SK-N-SH (cell line): ENCODE measurements around the gene RAC3. TPM values are rescaled to one million over a fixed set of nuclear protein-coding genes. Genes with fewer than 3 reads are reported as not detected.

Source experiments
- CTCF ChIA-PET: fragments of 300-600, 350-600 bp; formaldehyde crosslinking; extraction: SDS; loops from one replicate; lab custom pipeline; 2021; lab: Yijun Ruan, JAX
- POLR2A ChIA-PET: fragments of 350-600 bp; sonication (Branson Sonifier 250); formaldehyde crosslinking; extraction: SDS; loops from one replicate; lab custom pipeline; 2020; ENCODE audit warnings: antibody characterized with exemption, inconsistent platforms; lab: Yijun Ruan, JAX
- DNase-seq: peaks from one replicate; pipeline ENCODE4 v3.0.0; 2012
- H2AFZ ChIP-seq: fragments of 200-600 bp; sonication (generic); 2 replicates; pipeline ENCODE4 v1.8.1; 2016; ENCODE audit warnings: antibody characterized with exemption, mild to moderate bottlenecking, low read depth
- H3F3A ChIP-seq: fragments of 200-600 bp; sonication (generic); replicated peaks from 2 replicates; pipeline ENCODE3; 2016; ENCODE audit warnings: antibody characterized with exemption, mild to moderate bottlenecking; ENCODE audit not compliant: insufficient read depth
- H3K27ac ChIP-seq, 2 experiments: fragments of 200-500 bp in 1 of 2; fragments of 200-600 bp in 1 of 2; sonication (Bioruptor generic) in 1 of 2; sonication (generic), shearing (Covaris generic) in 1 of 2; 2 replicates each; pipeline versions ENCODE4 v1.5.1 to v1.6.1; 2014 to 2016; ENCODE audit warnings: low read depth in 2 of 2, inconsistent platforms in 1 of 2, low read length in 1 of 2, mild to moderate bottlenecking in 1 of 2, mixed read lengths in 1 of 2
- H3K27me3 ChIP-seq: fragments of 200-600 bp; sonication (generic), shearing (Covaris generic); 2 replicates; pipeline ENCODE4 v1.6.1; 2016; ENCODE audit warnings: mixed run types; ENCODE audit not compliant: insufficient read depth
- H3K36me3 ChIP-seq, 2 experiments: fragments of 200-500 bp in 1 of 2; fragments of 200-600 bp in 1 of 2; sonication (Bioruptor generic) in 1 of 2; sonication (generic) in 1 of 2; replicated peaks in 1 of 2; 2 replicates each; pipeline versions ENCODE3 to v1.5.1; 2014 to 2016; ENCODE audit warnings: low read length in 1 of 2, mild to moderate bottlenecking in 1 of 2; ENCODE audit not compliant: insufficient read depth in 2 of 2, control insufficient read depth in 1 of 2
- H3K4me1 ChIP-seq, 2 experiments: fragments of 200-500 bp in 1 of 2; fragments of 200-600 bp in 1 of 2; sonication (Bioruptor generic) in 1 of 2; sonication (generic), shearing (Covaris generic) in 1 of 2; 2 replicates each; pipeline versions ENCODE4 v1.5.1 to v1.6.1; 2014 to 2016; ENCODE audit warnings: low read depth in 1 of 2, low read length in 1 of 2, mixed run types in 1 of 2; ENCODE audit not compliant: insufficient read depth in 2 of 2, control insufficient read depth in 1 of 2
- H3K4me2 ChIP-seq: fragments of 200-600 bp; sonication (generic), shearing (Covaris generic); 2 replicates; pipeline ENCODE4 v1.6.1; 2017; ENCODE audit warnings: mixed run types
- H3K4me3 ChIP-seq, 2 experiments: fragments of 200-500 bp in 1 of 2; fragments of 200-600 bp in 1 of 2; sonication (Bioruptor generic) in 1 of 2; sonication (generic), shearing (Covaris generic) in 1 of 2; 2 replicates each; pipeline versions ENCODE4 v1.5.1 to v1.8.1; 2014 to 2016; ENCODE audit warnings: low read depth in 2 of 2, inconsistent platforms in 1 of 2, low read length in 1 of 2, mild to moderate bottlenecking in 1 of 2, mixed read lengths in 1 of 2, moderate library complexity in 1 of 2
- H3K79me2 ChIP-seq: fragments of 200-600 bp; sonication (generic); 2 replicates; pipeline ENCODE4 v1.8.1; 2017; ENCODE audit warnings: mild to moderate bottlenecking; ENCODE audit not compliant: insufficient read depth
- H3K9ac ChIP-seq: fragments of 200-600 bp; sonication (generic); 2 replicates; pipeline ENCODE4 v1.6.1; 2017; ENCODE audit warnings: mixed run types
- H3K9me2 ChIP-seq: fragments of 200-600 bp; sonication (generic); 2 replicates; pipeline ENCODE4 v1.6.1; 2017; ENCODE audit warnings: mixed run types
- H3K9me3 ChIP-seq: fragments of 200-600 bp; sonication (generic); 2 replicates; pipeline ENCODE4 v1.6.1; 2017; ENCODE audit warnings: mixed run types, mild to moderate bottlenecking, moderate library complexity
- H4K20me1 ChIP-seq: fragments of 200-600 bp; sonication (generic); 2 replicates; pipeline ENCODE4 v1.6.1; 2017; ENCODE audit warnings: mild to moderate bottlenecking, mixed run types; ENCODE audit not compliant: insufficient read depth
- CHD2 ChIP-seq: fragments of 150-350 bp; IDR thresholded peaks from 2 replicates; pipeline ENCODE4 v1.6.1; 2018; ENCODE audit warnings: low read length; ENCODE audit not compliant: partially characterized antibody
- ELF1 ChIP-seq: IDR thresholded peaks from 2 replicates; pipeline ENCODE4 v1.4.0; 2012
- EP300 ChIP-seq, 2 experiments: IDR thresholded peaks; 2 replicates each; pipeline versions ENCODE4 v1.4.0 to v1.6.1; 2012; ENCODE audit warnings: borderline replicate concordance in 1 of 2, low read depth in 1 of 2, low read length in 1 of 2
- EZH2phosphoT487 ChIP-seq: fragments of 200-600 bp; sonication (generic); IDR thresholded peaks from 2 replicates; pipeline ENCODE4 v1.6.1; 2017; ENCODE audit warnings: low read depth, mixed run types, mild to moderate bottlenecking, antibody characterized with exemption, moderate library complexity, borderline replicate concordance
- FOSL2 ChIP-seq: IDR thresholded peaks from 2 replicates; pipeline ENCODE4 v1.4.0; 2012; ENCODE audit warnings: low read depth, mild to moderate bottlenecking, moderate library complexity, borderline replicate concordance
- FOXJ3 ChIP-seq: sonication (generic); formaldehyde crosslinking; IDR thresholded peaks from 2 replicates; pipeline ENCODE4 v1.5.1; 2020; ENCODE audit warnings: mild to moderate bottlenecking, missing genetic modification reagents
- FOXM1 ChIP-seq: IDR thresholded peaks from 2 replicates; pipeline ENCODE4 v1.4.0; 2012; ENCODE audit warnings: low read depth, mild to moderate bottlenecking
- JUND ChIP-seq: IDR thresholded peaks from 2 replicates; pipeline ENCODE4 v1.4.0; 2012
- MEF2A ChIP-seq: IDR thresholded peaks from 2 replicates; pipeline ENCODE4 v1.4.0; 2012; ENCODE audit warnings: low read depth, borderline replicate concordance
- MXI1 ChIP-seq: IDR thresholded peaks from 2 replicates; pipeline ENCODE4 v1.6.1; 2012; ENCODE audit warnings: mild to moderate bottlenecking, low read depth, low read length, improper control_type of control experiment
- NFIC ChIP-seq: IDR thresholded peaks from 2 replicates; pipeline ENCODE4 v1.4.0; 2012; ENCODE audit warnings: borderline replicate concordance
- POLR2AphosphoS5 ChIP-seq: IDR thresholded peaks from 2 replicates; pipeline ENCODE4 v1.6.1; 2012; ENCODE audit warnings: low read depth, low read length
- RXRA ChIP-seq: IDR thresholded peaks from 2 replicates; pipeline ENCODE4 v1.4.0; 2012; ENCODE audit warnings: low read depth, mild to moderate bottlenecking, borderline replicate concordance
- SMC3 ChIP-seq: IDR thresholded peaks from 2 replicates; pipeline ENCODE4 v1.6.1; 2012; ENCODE audit warnings: low read depth, low read length, improper control_type of control experiment
- TEAD4 ChIP-seq: IDR thresholded peaks from 2 replicates; pipeline ENCODE4 v1.4.0; 2012; ENCODE audit warnings: mild to moderate bottlenecking, borderline replicate concordance; ENCODE audit not compliant: insufficient read depth
- YY1 ChIP-seq: IDR thresholded peaks from 2 replicates; pipeline ENCODE4 v1.4.0; 2012; ENCODE audit warnings: low read depth, mild to moderate bottlenecking
- WGBS: methylation state at CpG from one replicate; pipeline ENCODE4 v1.1.6; 2017; ENCODE audit warnings: low lambda C conversion rate; 5-methylcytosine and 5-hydroxymethylcytosine counted together
- polyA plus RNA-seq, 3 experiments: library from polyadenylated mRNA; depleted of rRNA; stranded (reverse); fragments of >200 nt; gene quantifications; 2 replicates each; pipeline ENCODE4 v1.2.3, GENCODE V29; 2012
- TF ChIP-seq, protein P1 (sequence below): IDR thresholded peaks from 2 replicates; pipeline ENCODE4 v1.4.0; 2012; ENCODE audit warnings: low read depth, borderline replicate concordance
- TF ChIP-seq, protein P2 (sequence below): IDR thresholded peaks from 2 replicates; pipeline ENCODE4; 2012
- TF ChIP-seq, protein P3 (sequence below): IDR thresholded peaks from 2 replicates; pipeline ENCODE4 v1.4.0; 2012; ENCODE audit warnings: low read depth, borderline replicate concordance
- TF ChIP-seq, protein P4 (sequence below): fragments of 150-350 bp; IDR thresholded peaks from 2 replicates; pipeline ENCODE4 v1.6.1; 2016; ENCODE audit warnings: mild to moderate bottlenecking, low read depth, low read length

Gene RAC3
- polyA plus RNA-seq, 1 of the 3 experiments (the other 2 are of a cell fraction) = 83.6 TPM

DNA sequence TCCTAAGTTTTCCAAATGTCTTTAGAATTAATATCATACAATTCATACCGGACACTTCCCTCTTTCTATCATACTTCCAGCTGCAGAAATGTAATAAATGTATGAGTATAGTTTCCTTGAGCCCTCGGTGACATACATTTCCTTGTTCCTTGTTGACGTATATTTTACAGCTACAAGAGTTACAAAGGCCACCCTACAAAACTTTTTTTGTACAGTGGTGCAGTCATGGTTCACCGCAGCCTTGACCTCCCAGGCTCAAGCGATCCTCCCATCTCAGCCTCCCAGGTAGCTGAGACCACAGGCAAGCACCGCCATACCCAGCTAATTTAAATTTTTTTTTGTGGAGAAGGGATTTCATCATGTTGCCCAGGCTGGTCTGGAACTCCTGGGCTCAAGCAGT, 41.3 kb downstream of the RAC3 start:
- peaks cover 0 to 2% of the 10 kb centered on the region in 2 experiments for H3K36me3 ChIP-seq
- CTCF ChIA-PET = interaction anchor here (0.7 to 4.1 kb wide), 3 partner anchors 19 to 72 kb away, joined by 3 to 12 read pairs (median 4); partner anchors contain the start of gene DCXR
- H3K4me3 ChIP-seq = no peak overlapping the region
- H3K4me2 ChIP-seq = no peak overlapping the region
- H3K4me1 ChIP-seq = no peaks in the 10 kb centered on the region
- WGBS = 74% methylated on average over 6 of the region's 6 CpGs
- H3K9me3 ChIP-seq = no peaks in the 10 kb centered on the region
- H2AFZ ChIP-seq = no peak overlapping the region
- no peaks in the 10 kb centered on the region for H3K9me2 ChIP-seq
- TF ChIP-seq FOXJ3 (CRISPR knock-in tag) = no peak
- TF ChIP-seq POLR2AphosphoS5 = no peak
- no peak for TF ChIP-seq YY1
- TF ChIP-seq EP300 (IDR thresholded peaks at IDR 0.05; ENCODE audit: borderline replicate concordance in 1 of 2, low read depth in 1 of 2, low read length in 1 of 2) = no peak
- no peak for TF ChIP-seq ELF1
- TF ChIP-seq FOXM1 = no peak
- TF ChIP-seq EZH2phosphoT487 = no peak
- no peak for TF ChIP-seq JUND
- no peak for TF ChIP-seq CHD2
- TF ChIP-seq, protein P1, sequence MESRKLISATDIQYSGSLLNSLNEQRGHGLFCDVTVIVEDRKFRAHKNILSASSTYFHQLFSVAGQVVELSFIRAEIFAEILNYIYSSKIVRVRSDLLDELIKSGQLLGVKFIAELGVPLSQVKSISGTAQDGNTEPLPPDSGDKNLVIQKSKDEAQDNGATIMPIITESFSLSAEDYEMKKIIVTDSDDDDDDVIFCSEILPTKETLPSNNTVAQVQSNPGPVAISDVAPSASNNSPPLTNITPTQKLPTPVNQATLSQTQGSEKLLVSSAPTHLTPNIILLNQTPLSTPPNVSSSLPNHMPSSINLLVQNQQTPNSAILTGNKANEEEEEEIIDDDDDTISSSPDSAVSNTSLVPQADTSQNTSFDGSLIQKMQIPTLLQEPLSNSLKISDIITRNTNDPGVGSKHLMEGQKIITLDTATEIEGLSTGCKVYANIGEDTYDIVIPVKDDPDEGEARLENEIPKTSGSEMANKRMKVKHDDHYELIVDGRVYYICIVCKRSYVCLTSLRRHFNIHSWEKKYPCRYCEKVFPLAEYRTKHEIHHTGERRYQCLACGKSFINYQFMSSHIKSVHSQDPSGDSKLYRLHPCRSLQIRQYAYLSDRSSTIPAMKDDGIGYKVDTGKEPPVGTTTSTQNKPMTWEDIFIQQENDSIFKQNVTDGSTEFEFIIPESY = no peak
- TF ChIP-seq MXI1 = no peak
- TF ChIP-seq, protein P2, sequence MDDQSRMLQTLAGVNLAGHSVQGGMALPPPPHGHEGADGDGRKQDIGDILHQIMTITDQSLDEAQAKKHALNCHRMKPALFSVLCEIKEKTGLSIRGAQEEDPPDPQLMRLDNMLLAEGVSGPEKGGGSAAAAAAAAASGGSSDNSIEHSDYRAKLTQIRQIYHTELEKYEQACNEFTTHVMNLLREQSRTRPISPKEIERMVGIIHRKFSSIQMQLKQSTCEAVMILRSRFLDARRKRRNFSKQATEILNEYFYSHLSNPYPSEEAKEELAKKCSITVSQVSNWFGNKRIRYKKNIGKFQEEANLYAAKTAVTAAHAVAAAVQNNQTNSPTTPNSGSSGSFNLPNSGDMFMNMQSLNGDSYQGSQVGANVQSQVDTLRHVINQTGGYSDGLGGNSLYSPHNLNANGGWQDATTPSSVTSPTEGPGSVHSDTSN = no peak
- TF ChIP-seq, all 33 proteins: peak for 0
- POLR2A ChIA-PET = interaction anchor here (0.6 to 0.7 kb wide), 2 partner anchors 10 to 371 kb away, joined by 3 read pairs; no protein-coding TSS in a partner anchor
- Histone ChIP-seq H3F3A (peaks cover 21% of the 10 kb centered on the region), H3K27me3 (no peaks in the 10 kb centered on the region), H4K20me1 (no peaks in the 10 kb centered on the region), H3K9ac (no peak overlapping the region), H3K79me2 (no peaks in the 10 kb centered on the region), H3K27ac (no peak overlapping the region)
- DNase-seq = no peak

DNA sequence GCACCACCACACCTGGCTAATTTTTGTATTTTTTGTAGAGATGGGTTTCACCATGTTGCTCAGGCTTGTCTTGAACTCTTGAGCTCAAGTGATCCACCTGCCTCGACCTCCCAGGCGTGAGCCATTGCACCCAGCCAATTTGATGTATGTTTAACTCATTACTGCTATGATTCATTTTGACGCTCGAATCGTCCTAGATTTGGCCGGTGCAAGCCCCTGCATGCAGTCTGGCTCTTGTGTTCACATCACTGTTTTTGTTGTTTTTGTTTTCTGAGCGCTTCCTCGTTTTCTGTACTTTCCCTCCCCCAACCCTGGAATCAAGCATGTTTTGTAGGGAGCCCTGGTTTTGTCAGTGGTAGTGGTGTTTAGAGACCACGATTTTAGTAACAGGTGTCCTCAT, 42.0 kb downstream of the RAC3 start:
- H3K9me3 ChIP-seq = no peaks in the 10 kb centered on the region
- H3K4me1 ChIP-seq = no peaks in the 10 kb centered on the region
- no peak overlapping the region for H3K4me2 ChIP-seq
- no peaks in the 10 kb centered on the region for H3K79me2 ChIP-seq
- DNase-seq = no peak
- H3K9me2 ChIP-seq = no peaks in the 10 kb centered on the region
- WGBS = 50% methylated on average over 9 of the region's 9 CpGs
- no peak overlapping the region for H3K9ac ChIP-seq
- no peak overlapping the region for H3K27ac ChIP-seq
- ChIA-PET CTCF (interaction anchor here (1.0 to 4.1 kb wide), 2 partner anchors 20 to 36 kb away, joined by 3 to 12 read pairs; partner anchors contain the start of gene DCXR), POLR2A (no interaction called here)
- H2AFZ ChIP-seq = no peak overlapping the region
- peaks cover 5 to 7% of the 10 kb centered on the region in 2 experiments for H3K36me3 ChIP-seq
- no peaks in the 10 kb centered on the region for H3K27me3 ChIP-seq
- TF ChIP-seq, protein P1 = no peak
- TF ChIP-seq, protein P3, sequence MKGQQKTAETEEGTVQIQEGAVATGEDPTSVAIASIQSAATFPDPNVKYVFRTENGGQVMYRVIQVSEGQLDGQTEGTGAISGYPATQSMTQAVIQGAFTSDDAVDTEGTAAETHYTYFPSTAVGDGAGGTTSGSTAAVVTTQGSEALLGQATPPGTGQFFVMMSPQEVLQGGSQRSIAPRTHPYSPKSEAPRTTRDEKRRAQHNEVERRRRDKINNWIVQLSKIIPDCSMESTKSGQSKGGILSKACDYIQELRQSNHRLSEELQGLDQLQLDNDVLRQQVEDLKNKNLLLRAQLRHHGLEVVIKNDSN = no peak
- TF ChIP-seq MEF2A (no peak), SMC3 (no peak), NFIC (no peak), FOSL2 (no peak), RXRA (no peak), TEAD4 (no peak)
- TF ChIP-seq, protein P4, sequence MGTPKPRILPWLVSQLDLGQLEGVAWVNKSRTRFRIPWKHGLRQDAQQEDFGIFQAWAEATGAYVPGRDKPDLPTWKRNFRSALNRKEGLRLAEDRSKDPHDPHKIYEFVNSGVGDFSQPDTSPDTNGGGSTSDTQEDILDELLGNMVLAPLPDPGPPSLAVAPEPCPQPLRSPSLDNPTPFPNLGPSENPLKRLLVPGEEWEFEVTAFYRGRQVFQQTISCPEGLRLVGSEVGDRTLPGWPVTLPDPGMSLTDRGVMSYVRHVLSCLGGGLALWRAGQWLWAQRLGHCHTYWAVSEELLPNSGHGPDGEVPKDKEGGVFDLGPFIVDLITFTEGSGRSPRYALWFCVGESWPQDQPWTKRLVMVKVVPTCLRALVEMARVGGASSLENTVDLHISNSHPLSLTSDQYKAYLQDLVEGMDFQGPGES = no peak
- H3K4me3 ChIP-seq = no peak overlapping the region
- H3F3A ChIP-seq = peaks cover 21% of the 10 kb centered on the region
- no peaks in the 10 kb centered on the region for H4K20me1 ChIP-seq
